Germinal center (tissue), 1 donor: Measurements from ENCODE around the gene MLH1.

Experiments
- DNase-seq: peaks from one replicate; pipeline ENCODE4 v3.0.0; 2012; ENCODE audit warnings: mixed read lengths, low spot score

The MLH1 gene

DNA sequence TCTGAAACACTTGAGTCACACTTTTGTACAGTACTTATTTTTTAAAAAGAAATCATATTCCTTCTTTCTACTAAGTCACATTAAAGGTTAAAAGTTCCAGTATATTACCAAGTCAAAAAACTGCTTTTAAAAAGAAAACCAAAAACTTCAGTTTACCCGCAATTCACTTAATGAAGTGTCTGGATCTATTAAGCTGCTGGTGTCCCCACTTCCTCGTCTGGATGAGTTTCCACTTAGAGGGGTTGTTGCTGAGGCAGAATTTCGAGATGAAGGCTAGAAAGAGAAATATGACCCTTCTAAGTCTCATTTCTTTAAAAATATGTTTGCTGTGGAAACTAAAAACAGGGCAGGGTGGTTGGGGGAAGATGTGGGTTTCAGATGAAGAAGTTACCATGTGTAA lies 101.3 kb downstream of the MLH1 start:
- no peak for DNase-seq

GRCh38 chr3:37096288-37096687 lies 103.0 kb downstream of the MLH1 start:
- no peak for DNase-seq

- no peak for DNase-seq
Measured at GRCh38 chr3:37096975-37097374, 103.7 kb downstream of the MLH1 start.

DNA sequence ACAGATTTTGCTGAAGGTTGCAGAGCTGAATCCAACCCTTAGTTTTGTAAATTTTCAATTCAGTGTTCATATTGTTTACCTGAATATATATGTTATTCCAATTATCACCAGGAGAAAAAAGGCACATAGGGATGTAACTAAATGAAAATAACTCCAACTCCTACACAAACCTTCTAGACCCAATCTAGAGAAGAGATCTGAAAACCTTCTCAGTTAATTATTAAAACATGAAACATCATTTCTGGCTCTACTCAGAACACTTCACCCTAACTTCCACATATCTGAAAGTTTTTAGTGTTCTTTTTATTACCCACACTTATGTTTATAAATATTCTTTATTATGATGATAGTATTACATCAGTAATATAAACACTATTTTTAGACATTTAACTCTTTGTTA lies 104.5 kb downstream of the MLH1 start:
- no peak for DNase-seq

GRCh38 chr3:37098884-37099283 lies 105.6 kb downstream of the MLH1 start:
- DNase-seq = no peak

DNA sequence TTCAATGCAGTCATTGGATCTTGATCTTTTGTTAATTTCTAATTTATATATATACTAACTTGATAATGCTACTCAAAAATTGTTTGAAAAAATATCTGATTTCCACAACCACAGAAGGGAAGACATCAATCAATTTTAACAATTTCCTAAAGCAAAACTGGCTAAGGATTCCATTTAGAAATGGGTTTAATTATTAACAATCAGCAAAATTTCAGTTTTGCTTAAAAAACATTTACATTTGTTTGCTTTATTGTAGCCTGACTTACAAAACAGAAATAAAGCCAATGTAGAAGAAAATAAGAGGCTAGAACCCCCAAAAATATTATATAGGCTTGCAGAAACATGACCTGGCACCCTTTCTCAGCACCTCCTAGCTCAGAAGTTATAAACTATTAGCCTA lies 106.2 kb downstream of the MLH1 start:
- no peak for DNase-seq

DNA sequence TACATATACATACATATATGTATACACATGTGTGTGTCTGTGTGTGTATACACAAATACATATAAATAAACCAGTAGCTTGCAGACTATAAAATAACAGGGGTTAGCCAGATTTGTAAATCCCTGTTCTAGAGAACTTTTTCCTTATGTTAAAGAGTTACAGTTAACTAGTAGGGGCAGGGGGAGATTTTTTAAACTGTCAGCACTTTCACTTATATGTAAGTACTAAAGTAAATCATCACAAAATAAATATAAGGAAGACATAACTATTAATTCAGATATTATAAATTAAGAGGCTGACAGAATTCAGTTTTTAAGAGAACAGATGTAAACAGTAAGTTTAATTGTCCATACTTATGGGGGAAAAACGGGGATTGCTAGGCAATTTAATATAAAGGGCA lies 107.1 kb downstream of the MLH1 start:
- DNase-seq = no peak
